HUES6 (cell line): Measurements from ENCODE around the gene FSTL5.

Experiments
- H3K27ac ChIP-seq: 2 replicates; pipeline ENCODE4 v1.7.0; 2013; ENCODE audit warnings: low read depth, mild to moderate bottlenecking, low read length, inconsistent platforms
- H3K27me3 ChIP-seq: 2 replicates; pipeline ENCODE4 v1.6.1; 2013; ENCODE audit warnings: low read length; ENCODE audit not compliant: control insufficient read depth, insufficient read depth
- H3K36me3 ChIP-seq: 2 replicates; pipeline ENCODE4 v1.6.1; 2013; ENCODE audit warnings: low read length; ENCODE audit not compliant: control insufficient read depth, insufficient read depth
- H3K4me1 ChIP-seq: 2 replicates; pipeline ENCODE4 v1.6.1; 2013; ENCODE audit warnings: low read length; ENCODE audit not compliant: control insufficient read depth, insufficient read depth
- H3K4me3 ChIP-seq: 2 replicates; pipeline ENCODE4 v1.5.1; 2013; ENCODE audit warnings: low read depth, low read length
- H3K9ac ChIP-seq: one replicate; pipeline ENCODE4 v1.6.1; 2013; ENCODE audit warnings: mild to moderate bottlenecking, low read length
- H3K9me3 ChIP-seq: 2 replicates; pipeline ENCODE4 v1.6.1; 2013; ENCODE audit warnings: low read depth, low read length; ENCODE audit not compliant: control insufficient read depth, insufficient read depth

Gene FSTL5

GRCh38 chr4:161704040-161704439 lies 459.8 kb downstream of the FSTL5 start:
- Histone ChIP-seq H3K4me1 (no peaks in the 10 kb centered on the region), H3K36me3 (no peaks in the 10 kb centered on the region), H3K27ac (no peak overlapping the region), H3K9me3 (no peaks in the 10 kb centered on the region), H3K27me3 (no peaks in the 10 kb centered on the region), H3K9ac (no peak overlapping the region), H3K4me3 (no peak overlapping the region)

GRCh38 chr4:161702287-161702686 lies 461.5 kb downstream of the FSTL5 start:
- no peaks in the 10 kb centered on the region for H3K9me3 ChIP-seq
- no peak overlapping the region for H3K9ac ChIP-seq
- H3K36me3 ChIP-seq, result no peaks in the 10 kb centered on the region
- H3K4me1 ChIP-seq, result no peaks in the 10 kb centered on the region
- H3K4me3 ChIP-seq, result no peak overlapping the region
- no peaks in the 10 kb centered on the region for H3K27me3 ChIP-seq
- H3K27ac ChIP-seq, result no peak overlapping the region

DNA sequence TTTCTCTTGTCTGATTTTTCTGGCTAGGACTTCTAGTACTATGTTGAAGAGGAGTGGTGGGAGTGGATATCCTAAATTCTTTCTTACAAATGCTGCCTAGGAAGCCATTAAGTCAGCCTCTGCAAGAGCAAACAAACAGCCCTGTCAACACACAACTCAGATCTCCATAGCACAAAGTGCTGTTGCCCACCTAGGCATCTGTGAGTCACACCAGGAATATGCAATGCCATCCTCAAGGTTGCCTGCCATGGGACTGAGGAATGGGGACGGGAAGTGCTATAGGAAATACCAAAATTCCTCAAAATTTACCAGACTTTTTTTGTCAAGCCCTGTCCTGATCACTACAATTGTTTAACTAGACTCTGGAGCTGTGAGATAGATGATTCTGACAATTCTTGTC lies 466.9 kb downstream of the FSTL5 start:
- H3K36me3 ChIP-seq, result no peaks in the 10 kb centered on the region
- H3K27ac ChIP-seq, result no peak overlapping the region
- H3K4me3 ChIP-seq, result no peak overlapping the region
- H3K27me3 ChIP-seq, result no peaks in the 10 kb centered on the region
- 0 out of 2 replicates have a peak, but pooled peaks cover 5% of the 10 kb centered on the region for H3K4me1 ChIP-seq
- no peaks in the 10 kb centered on the region for H3K9me3 ChIP-seq
- no peak overlapping the region for H3K9ac ChIP-seq

DNA sequence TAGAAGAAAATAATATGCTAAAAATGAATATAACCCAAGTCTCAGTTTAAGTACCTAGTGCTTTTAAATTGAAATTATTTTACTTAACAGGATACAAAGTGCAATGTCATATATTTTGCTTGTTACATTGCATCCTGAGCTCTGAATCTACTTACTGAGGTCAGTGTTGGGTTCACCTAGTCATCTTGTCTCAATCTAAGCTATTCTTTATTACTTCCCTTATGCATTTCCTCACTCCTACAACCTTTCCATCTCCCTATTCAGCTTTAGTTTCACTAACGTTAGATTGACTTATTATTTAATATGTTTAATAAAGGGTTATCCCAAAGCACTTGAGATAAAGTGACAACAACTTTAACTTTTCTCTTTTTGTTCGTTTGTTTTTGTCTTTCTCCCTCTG lies 483.7 kb downstream of the FSTL5 start:
- H3K36me3 ChIP-seq, result no peaks in the 10 kb centered on the region
- H3K4me3 ChIP-seq, result no peak overlapping the region
- H3K9ac ChIP-seq, result no peak overlapping the region
- no peak overlapping the region for H3K27ac ChIP-seq
- H3K27me3 ChIP-seq, result no peaks in the 10 kb centered on the region
- no peaks in the 10 kb centered on the region for H3K9me3 ChIP-seq
- no peaks in the 10 kb centered on the region for H3K4me1 ChIP-seq

- no peaks in the 10 kb centered on the region for H3K9me3 ChIP-seq
Measured at GRCh38 chr4:161664740-161665139, 499.1 kb downstream of the FSTL5 start.

DNA sequence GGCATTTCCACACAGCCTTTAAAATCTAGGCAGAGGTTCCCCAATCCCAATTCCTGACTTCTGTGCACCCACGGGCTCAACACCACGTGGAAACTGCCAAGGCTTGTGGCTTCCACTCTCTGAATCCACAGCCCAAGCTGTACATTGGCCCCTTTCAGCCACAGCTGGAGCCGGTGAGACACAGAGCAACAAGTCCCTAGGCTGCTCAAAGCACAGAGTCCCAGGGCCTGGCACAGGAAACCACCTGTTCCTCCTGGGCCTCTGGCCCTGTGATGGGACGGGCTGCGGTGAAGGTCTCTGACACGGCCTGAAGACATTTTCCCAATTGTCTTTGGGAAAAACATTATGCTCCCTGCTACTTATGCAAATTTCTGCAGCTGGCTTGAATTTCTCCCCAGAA lies 500.0 kb downstream of the FSTL5 start:
- no peak overlapping the region for H3K27ac ChIP-seq

More at GRCh38 chr4:161664740-161665139, 499.1 kb downstream of the FSTL5 start:
- H3K27me3 ChIP-seq, result no peaks in the 10 kb centered on the region
- no peaks in the 10 kb centered on the region for H3K4me1 ChIP-seq
- H3K4me3 ChIP-seq, result no peak overlapping the region
- no peaks in the 10 kb centered on the region for H3K36me3 ChIP-seq
- no peak overlapping the region for H3K9ac ChIP-seq
- no peak overlapping the region for H3K27ac ChIP-seq

GRCh38 chr4:161658676-161659075 lies 505.1 kb downstream of the FSTL5 start:
- Histone ChIP-seq H3K4me1 (no peaks in the 10 kb centered on the region), H3K27ac (no peak overlapping the region), H3K27me3 (no peaks in the 10 kb centered on the region), H3K9ac (no peak overlapping the region), H3K4me3 (no peak overlapping the region), H3K36me3 (no peaks in the 10 kb centered on the region), H3K9me3 (no peaks in the 10 kb centered on the region)

More for the DNA sequence above, 500.0 kb downstream of the FSTL5 start:
- Histone ChIP-seq H3K9me3 (no peaks in the 10 kb centered on the region), H3K36me3 (no peaks in the 10 kb centered on the region), H3K4me3 (no peak overlapping the region), H3K9ac (no peak overlapping the region), H3K27me3 (no peaks in the 10 kb centered on the region), H3K4me1 (no peaks in the 10 kb centered on the region)

- Histone ChIP-seq H3K4me3 (no peak overlapping the region), H3K9me3 (no peaks in the 10 kb centered on the region), H3K27me3 (no peaks in the 10 kb centered on the region), H3K27ac (no peak overlapping the region), H3K9ac (no peak overlapping the region), H3K36me3 (no peaks in the 10 kb centered on the region), H3K4me1 (no peaks in the 10 kb centered on the region)
Measured at GRCh38 chr4:161657616-161658015, 506.2 kb downstream of the FSTL5 start.

- Histone ChIP-seq H3K27me3 (no peaks in the 10 kb centered on the region), H3K36me3 (no peaks in the 10 kb centered on the region), H3K4me3 (no peak overlapping the region), H3K27ac (no peak overlapping the region), H3K9ac (no peak overlapping the region), H3K4me1 (no peaks in the 10 kb centered on the region), H3K9me3 (no peaks in the 10 kb centered on the region)
Measured at GRCh38 chr4:161656594-161656993, 507.2 kb downstream of the FSTL5 start.

- H3K36me3 ChIP-seq, result no peaks in the 10 kb centered on the region
- H3K27me3 ChIP-seq, result no peaks in the 10 kb centered on the region
- H3K4me1 ChIP-seq, result no peaks in the 10 kb centered on the region
- H3K9ac ChIP-seq, result no peak overlapping the region
- H3K4me3 ChIP-seq, result no peak overlapping the region
- no peaks in the 10 kb centered on the region for H3K9me3 ChIP-seq
- H3K27ac ChIP-seq, result no peak overlapping the region
Measured at GRCh38 chr4:161655148-161655547, 508.7 kb downstream of the FSTL5 start.

DNA sequence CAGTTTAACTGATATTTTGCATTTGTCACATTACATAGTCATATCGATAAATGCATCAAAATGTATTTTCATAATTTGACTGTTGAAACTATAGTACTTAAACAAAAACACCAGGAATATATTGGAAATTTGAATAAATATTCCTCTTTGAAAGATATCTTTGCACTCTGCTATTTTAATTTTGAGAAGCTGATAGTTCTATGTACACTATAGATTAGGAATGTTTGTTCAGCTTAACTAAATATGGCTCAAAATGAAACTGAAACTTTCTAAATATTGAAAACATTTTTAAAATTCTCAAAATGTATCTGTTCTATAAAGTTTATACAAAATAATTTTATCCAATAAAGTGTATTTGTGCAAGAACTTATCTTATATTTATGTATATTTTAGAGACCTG lies 510.1 kb downstream of the FSTL5 start:
- no peaks in the 10 kb centered on the region for H3K4me1 ChIP-seq
- H3K9me3 ChIP-seq, result no peaks in the 10 kb centered on the region
- no peak overlapping the region for H3K4me3 ChIP-seq
- H3K36me3 ChIP-seq, result no peaks in the 10 kb centered on the region
- H3K9ac ChIP-seq, result no peak overlapping the region
- H3K27ac ChIP-seq, result no peak overlapping the region
- H3K27me3 ChIP-seq, result no peaks in the 10 kb centered on the region

- no peak overlapping the region for H3K4me3 ChIP-seq
- H3K36me3 ChIP-seq, result no peaks in the 10 kb centered on the region
- no peaks in the 10 kb centered on the region for H3K9me3 ChIP-seq
- H3K9ac ChIP-seq, result no peak overlapping the region
- H3K27ac ChIP-seq, result no peak overlapping the region
- no peaks in the 10 kb centered on the region for H3K4me1 ChIP-seq
- no peaks in the 10 kb centered on the region for H3K27me3 ChIP-seq
Measured at GRCh38 chr4:161651586-161651985, 512.2 kb downstream of the FSTL5 start.
